Loucy (cell line): ENCODE data around the gene ABCG1.

Source experiments
- H2AFZ ChIP-seq: fragments of 200-600 bp; sonication (generic); 2 replicates; pipeline ENCODE4 v1.6.0; 2016; ENCODE audit warnings: antibody characterized with exemption, mild to moderate bottlenecking, low read length, moderate library complexity
- H3F3A ChIP-seq: fragments of 200-600 bp; 2 replicates; pipeline ENCODE4 v1.6.0; 2016; ENCODE audit warnings: antibody characterized with exemption, low read depth, mild to moderate bottlenecking
- H3K27me3 ChIP-seq: fragments of 200-600 bp; sonication (generic); 2 replicates; pipeline ENCODE4 v1.6.1; 2014; ENCODE audit warnings: low read length, mild to moderate bottlenecking; ENCODE audit not compliant: insufficient read depth, poor library complexity, severe bottlenecking
- H3K36me3 ChIP-seq: fragments of 200-600 bp; sonication (generic); 2 replicates; pipeline ENCODE4 v1.6.1; 2016; ENCODE audit warnings: low read length; ENCODE audit not compliant: insufficient read depth
- H3K4me1 ChIP-seq: fragments of 200-600 bp; sonication (generic); 2 replicates; pipeline ENCODE4 v1.5.1; 2014; ENCODE audit warnings: low read length, mild to moderate bottlenecking; ENCODE audit not compliant: insufficient read depth, poor library complexity, severe bottlenecking
- H3K4me2 ChIP-seq: fragments of 200-600 bp; sonication (generic); 2 replicates; pipeline ENCODE4 v1.6.0; 2014; ENCODE audit warnings: antibody characterized with exemption, low read length, low read depth, mild to moderate bottlenecking; ENCODE audit not compliant: poor library complexity, severe bottlenecking
- H3K4me3 ChIP-seq: fragments of 200-600 bp; sonication (generic); 2 replicates; pipeline ENCODE4 v1.5.1; 2014; ENCODE audit warnings: low read length, mild to moderate bottlenecking, mixed read lengths; ENCODE audit not compliant: poor library complexity, severe bottlenecking
- H3K79me2 ChIP-seq: fragments of 200-600 bp; sonication (generic); 2 replicates; pipeline ENCODE4 v1.6.1; 2014; ENCODE audit warnings: low read length; ENCODE audit not compliant: insufficient read depth
- H3K9ac ChIP-seq: fragments of 200-600 bp; sonication (generic); 2 replicates; pipeline ENCODE4 v1.6.0; 2014; ENCODE audit warnings: mild to moderate bottlenecking, low read depth, low read length, moderate library complexity; ENCODE audit not compliant: poor library complexity, severe bottlenecking
- H3K9me2 ChIP-seq: fragments of 200-600 bp; sonication (generic); replicated peaks from 2 replicates; pipeline ENCODE4 v1.6.1; 2016; ENCODE audit warnings: low read depth, low read length, mixed read lengths
- H3K9me3 ChIP-seq: fragments of 200-600 bp; sonication (generic); 2 replicates; pipeline ENCODE4 v1.6.1; 2014; ENCODE audit warnings: mild to moderate bottlenecking, antibody characterized with exemption, low read length, low read depth; ENCODE audit not compliant: insufficient read depth
- H4K20me1 ChIP-seq: fragments of 200-600 bp; sonication (generic); 2 replicates; pipeline ENCODE4 v1.6.0; 2014; ENCODE audit warnings: antibody characterized with exemption, low read length, mild to moderate bottlenecking; ENCODE audit not compliant: insufficient read depth, poor library complexity, severe bottlenecking
- EZH2phosphoT487 ChIP-seq: fragments of 200-600 bp; IDR thresholded peaks from 2 replicates; pipeline ENCODE4 v1.6.1; 2018; ENCODE audit warnings: antibody characterized with exemption, mild to moderate bottlenecking, moderate library complexity, borderline replicate concordance
- TF ChIP-seq, protein P1 (sequence below): fragments of 200-600 bp; sonication (generic); conservative IDR thresholded peaks from 2 replicates; pipeline ENCODE4 v1.5.1; 2014; ENCODE audit warnings: mild to moderate bottlenecking, antibody characterized with exemption, low read length

The ABCG1 gene

DNA sequence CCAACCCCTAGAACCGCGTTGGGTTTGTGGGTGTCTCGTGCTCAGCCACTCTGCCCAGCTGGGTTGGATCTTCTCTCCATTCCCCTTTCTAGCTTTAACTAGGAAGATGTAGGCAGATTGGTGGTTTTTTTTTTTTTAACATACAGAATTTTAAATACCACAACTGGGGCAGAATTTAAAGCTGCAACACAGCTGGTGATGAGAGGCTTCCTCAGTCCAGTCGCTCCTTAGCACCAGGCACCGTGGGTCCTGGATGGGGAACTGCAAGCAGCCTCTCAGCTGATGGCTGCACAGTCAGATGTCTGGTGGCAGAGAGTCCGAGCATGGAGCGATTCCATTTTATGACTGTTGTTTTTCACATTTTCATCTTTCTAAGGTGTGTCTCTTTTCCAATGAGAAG lies 77.6 kb downstream of the ABCG1 start:
- H3K36me3 ChIP-seq: peaks cover 46% of the 10 kb centered on the region
- H3K9ac ChIP-seq: no peak overlapping the region
- no peaks in the 10 kb centered on the region for H3K9me3 ChIP-seq
- no peaks in the 10 kb centered on the region for H3K27me3 ChIP-seq
- no peak overlapping the region for H2AFZ ChIP-seq
- H3K4me1 ChIP-seq: peaks cover 27% of the 10 kb centered on the region
- no peaks in the 10 kb centered on the region for H4K20me1 ChIP-seq
- no peak overlapping the region for H3K4me2 ChIP-seq
- H3K4me3 ChIP-seq: no peak overlapping the region
- no peaks in the 10 kb centered on the region for H3K79me2 ChIP-seq
- H3F3A ChIP-seq: no peaks in the 10 kb centered on the region
- no peak for TF ChIP-seq EZH2phosphoT487
- TF ChIP-seq, protein P1, sequence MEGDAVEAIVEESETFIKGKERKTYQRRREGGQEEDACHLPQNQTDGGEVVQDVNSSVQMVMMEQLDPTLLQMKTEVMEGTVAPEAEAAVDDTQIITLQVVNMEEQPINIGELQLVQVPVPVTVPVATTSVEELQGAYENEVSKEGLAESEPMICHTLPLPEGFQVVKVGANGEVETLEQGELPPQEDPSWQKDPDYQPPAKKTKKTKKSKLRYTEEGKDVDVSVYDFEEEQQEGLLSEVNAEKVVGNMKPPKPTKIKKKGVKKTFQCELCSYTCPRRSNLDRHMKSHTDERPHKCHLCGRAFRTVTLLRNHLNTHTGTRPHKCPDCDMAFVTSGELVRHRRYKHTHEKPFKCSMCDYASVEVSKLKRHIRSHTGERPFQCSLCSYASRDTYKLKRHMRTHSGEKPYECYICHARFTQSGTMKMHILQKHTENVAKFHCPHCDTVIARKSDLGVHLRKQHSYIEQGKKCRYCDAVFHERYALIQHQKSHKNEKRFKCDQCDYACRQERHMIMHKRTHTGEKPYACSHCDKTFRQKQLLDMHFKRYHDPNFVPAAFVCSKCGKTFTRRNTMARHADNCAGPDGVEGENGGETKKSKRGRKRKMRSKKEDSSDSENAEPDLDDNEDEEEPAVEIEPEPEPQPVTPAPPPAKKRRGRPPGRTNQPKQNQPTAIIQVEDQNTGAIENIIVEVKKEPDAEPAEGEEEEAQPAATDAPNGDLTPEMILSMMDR: no peak
- no peaks in the 10 kb centered on the region for H3K9me2 ChIP-seq

DNA sequence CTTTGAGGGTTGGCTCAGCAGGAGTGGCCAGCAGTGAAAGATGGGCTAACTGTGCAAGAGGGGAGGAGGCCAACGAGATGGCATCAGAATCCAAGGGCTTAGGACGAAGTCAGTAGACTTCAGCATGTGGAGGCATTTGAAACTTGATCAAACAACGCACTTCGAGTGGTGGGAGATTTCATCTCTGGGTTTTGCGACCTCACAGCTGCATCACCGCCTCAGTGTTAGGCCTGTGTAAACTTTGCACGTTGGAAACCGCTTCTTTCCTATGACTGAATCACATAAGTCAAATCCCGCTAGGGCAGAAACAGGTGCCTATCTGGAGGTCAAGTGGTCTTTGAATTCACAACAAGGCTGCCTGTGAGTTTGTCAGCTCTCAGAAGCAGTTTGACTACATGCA lies 78.4 kb downstream of the ABCG1 start:
- H3K27me3 ChIP-seq: no peaks in the 10 kb centered on the region
- H2AFZ ChIP-seq: no peak overlapping the region
- H3K79me2 ChIP-seq: no peaks in the 10 kb centered on the region
- TF ChIP-seq, protein P1: no peak
- no peak for TF ChIP-seq EZH2phosphoT487
- H3K9me3 ChIP-seq: no peaks in the 10 kb centered on the region
- no peak overlapping the region for H3K9ac ChIP-seq
- H3K9me2 ChIP-seq: no peaks in the 10 kb centered on the region
- no peaks in the 10 kb centered on the region for H3F3A ChIP-seq
- H3K4me3 ChIP-seq: no peak overlapping the region
- H3K36me3 ChIP-seq: peaks cover 38% of the 10 kb centered on the region
- no peak overlapping the region for H3K4me2 ChIP-seq
- H4K20me1 ChIP-seq: no peaks in the 10 kb centered on the region
- H3K4me1 ChIP-seq: peaks cover 36% of the 10 kb centered on the region

DNA sequence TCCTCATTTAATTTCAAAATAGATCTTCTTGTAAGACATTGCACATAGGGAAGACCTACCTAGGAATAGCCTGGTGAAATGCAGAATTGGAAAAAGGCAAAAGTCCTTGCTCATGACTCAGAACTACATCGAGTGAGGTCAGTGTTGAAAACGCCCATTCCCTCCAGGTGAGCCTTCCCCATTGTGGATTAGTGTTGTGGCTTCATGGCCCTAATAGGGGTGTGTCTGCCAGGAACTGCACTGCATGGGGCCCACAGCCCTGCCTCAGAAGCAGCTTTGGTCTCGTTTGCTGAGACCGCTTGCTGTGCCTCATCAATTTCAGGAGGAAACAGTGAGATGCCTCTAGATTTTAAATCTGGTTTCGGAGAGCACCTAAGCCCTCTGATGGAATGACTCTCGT lies 79.3 kb downstream of the ABCG1 start:
- Histone ChIP-seq H3K79me2 (no peaks in the 10 kb centered on the region), H3K4me2 (no peak overlapping the region), H3K36me3 (peaks cover 29% of the 10 kb centered on the region; the same call in 1 of the 2 replicates), H3K9me3 (no peaks in the 10 kb centered on the region), H2AFZ (no peak overlapping the region), H3K4me1 (peaks cover 44% of the 10 kb centered on the region), H3K27me3 (no peaks in the 10 kb centered on the region), H3K9ac (no peak overlapping the region), H3F3A (no peaks in the 10 kb centered on the region), H4K20me1 (no peaks in the 10 kb centered on the region), H3K4me3 (no peak overlapping the region), H3K9me2 (no peaks in the 10 kb centered on the region)
- TF ChIP-seq EZH2phosphoT487: no peak
- TF ChIP-seq, protein P1: no peak
